ENCODE data around the gene ARFGEF3.
A peak's percentile ranks its signal among the peaks of the same experiment; 100 is the strongest.

Gene ARFGEF3

DNA sequence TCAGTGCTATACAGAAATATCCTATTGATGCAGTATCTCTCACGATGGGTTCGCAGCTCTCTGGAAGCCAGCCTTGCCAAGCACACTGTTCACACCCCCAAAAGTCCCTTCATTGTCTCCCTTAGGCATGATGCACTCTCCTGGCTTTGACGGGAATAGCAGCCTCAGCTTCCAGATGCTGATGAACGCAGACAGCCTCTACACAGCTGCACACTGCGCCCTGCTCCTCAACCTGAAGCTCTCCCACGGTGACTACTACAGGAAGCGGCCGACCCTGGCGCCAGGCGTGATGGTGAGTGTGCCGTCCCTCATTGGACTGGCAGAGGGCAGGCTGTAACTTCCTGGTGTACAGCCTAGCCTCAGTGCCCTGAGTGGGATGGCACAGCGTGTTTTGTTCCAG is 116.6 kb downstream of the ARFGEF3 start:
- no peak for DNase-seq (ENCODE audit: low read depth)

DNA sequence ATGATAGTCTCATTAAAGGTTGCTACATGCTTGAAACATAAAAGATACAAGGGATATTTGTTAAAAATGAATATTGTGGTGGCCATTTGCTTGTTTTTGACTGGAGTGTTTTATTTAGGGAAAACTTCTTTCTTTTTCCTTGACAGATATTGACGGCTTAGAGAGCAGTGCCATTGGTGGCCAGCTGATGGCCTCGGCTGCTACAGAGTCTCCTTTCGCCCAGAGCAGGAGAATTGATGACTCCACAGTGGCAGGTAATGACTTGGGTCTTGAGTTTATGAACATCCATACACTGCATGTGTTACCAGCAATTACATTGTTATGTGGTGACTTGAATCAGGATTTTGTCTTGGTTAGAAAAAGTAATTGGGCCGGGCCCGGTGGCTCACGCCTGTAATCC is 124.1 kb downstream of the ARFGEF3 start:
- DNase-seq (ENCODE audit: low read depth): no peak

DNA sequence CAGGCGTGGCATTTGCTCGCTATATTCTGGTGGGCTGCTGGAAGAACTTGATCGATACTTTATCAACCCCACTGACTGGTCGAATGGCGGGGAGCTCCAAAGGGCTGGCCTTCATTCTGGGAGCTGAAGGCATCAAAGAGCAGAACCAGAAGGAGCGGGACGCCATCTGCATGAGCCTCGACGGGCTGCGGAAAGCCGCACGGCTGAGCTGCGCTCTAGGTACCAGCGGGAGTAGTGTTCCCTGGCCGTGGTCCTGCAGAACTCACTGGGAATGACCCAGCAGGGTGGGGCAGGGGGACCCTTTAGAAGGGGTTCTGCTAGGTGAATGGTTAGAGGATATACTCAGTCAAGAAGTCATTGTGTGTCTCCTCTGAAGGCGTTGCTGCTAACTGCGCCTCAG is 125.0 kb downstream of the ARFGEF3 start:
- no peak for DNase-seq (ENCODE audit: low read depth)

DNA sequence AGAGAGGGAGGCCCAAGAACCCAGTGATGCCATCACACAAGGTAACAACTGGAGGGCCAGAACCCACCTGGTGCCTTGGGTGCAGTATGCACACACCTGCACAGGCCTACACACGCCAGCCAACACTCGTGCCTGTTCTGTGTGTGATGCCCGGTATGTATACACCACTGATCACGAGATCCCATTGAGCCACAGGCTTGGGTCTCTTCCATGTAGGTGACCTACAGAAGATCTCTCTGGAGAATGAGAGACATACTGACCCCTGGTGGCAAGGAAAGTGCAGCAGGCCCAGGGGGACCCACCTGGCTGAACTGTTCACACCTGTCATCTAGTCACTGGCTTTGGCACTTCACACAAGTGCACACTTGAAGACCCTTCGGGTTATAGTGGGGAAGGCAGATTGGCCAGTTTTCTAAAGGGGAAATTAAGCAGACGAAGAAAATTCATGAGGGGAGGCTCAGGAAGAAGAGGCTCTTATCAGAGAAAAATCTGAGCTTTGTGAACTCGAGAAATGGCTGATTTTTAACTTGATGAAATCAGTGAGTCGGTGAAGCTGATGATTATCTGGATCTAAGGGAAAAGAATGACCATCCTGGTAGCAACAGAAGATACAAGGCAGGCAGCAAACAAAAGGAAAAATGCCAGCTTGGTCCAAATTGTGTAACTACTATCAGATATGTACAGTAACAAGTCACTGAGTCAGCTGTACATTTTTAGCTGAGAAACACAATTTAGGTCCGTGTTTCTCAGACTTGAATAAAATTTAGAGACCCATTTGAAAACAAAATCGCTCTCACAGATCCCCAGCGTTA is 125.6 kb downstream of the ARFGEF3 start:
- DNase-seq (ENCODE audit: low read depth): no peak

DNA sequence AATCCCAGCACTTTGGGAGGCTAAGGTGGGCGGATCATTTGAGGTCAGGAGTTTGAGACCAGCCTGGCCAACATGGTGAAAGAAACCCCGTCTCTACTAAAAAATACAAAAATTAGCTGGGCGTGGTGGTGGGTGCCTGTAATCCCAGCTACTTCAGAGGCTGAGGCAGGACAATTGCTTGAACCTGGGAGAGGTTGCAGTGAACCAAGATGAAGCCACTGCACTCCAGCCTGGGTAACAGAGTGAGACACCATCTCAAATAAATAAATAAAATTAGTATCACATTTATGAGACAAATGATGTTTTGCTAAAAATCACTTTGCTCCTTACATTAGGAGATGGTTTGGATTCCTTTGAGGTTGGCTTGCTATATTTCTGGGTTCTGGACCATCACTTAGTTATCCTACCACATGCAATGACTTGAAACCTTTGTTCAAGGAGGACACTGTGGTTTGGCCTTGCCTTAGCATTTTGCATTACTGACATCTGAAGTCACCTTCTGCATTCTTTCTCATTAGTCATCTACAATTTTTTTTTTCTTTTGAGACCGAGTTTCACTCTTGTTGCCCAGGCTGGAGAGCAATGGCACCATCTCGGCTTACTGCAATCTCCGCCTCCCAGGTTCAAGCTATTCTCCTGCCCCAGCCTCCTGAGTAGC is 126.8 kb downstream of the ARFGEF3 start:
- DNase-seq (ENCODE audit: low read depth): peak; percentile 25

DNA sequence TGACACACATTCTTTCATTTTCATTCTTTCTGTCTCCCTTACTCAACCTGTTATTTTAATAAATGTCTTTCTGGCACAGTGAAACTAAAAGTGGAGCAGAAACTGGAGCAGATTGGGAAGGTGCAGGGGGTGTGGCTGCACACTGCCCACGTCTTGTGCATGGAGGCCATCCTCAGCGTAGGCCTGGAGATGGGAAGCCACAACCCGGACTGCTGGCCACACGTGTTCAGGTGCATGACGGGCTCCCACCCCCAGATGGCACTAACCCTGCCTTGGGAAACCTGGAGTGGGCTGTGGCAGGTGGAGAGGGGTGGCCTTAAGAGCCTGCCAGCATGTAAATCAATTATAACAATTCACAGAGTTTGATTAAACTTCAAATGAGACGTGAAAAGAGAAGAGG is 128.0 kb downstream of the ARFGEF3 start:
- no peak for DNase-seq (ENCODE audit: low read depth)

DNA sequence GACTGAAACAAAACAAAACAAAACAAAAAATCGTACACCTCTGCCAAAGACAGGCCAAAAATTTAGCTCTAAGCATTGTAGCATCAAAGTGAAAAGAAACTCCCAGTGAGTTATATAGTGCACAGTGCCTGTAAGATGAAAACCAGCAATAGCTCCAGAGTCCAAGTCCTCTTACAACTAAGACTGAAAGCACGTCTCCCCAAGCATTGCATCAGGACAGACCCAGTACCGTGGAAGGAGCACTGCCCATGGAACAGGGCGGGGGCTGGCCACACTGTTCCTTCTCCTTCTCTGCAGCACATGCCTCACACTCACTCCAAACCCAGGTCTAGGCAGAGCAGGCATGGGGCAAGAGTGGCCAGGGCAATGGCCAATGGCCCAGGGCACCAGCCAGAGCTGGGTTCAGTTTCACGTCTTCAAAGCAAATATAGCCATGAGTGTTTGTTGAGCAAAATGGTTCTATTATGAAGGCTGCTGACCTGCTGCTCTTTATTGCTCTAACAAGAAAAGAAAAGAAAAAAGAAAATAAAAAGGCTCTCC is 128.8 kb downstream of the ARFGEF3 start:
- no peak for DNase-seq (ENCODE audit: low read depth)

DNA sequence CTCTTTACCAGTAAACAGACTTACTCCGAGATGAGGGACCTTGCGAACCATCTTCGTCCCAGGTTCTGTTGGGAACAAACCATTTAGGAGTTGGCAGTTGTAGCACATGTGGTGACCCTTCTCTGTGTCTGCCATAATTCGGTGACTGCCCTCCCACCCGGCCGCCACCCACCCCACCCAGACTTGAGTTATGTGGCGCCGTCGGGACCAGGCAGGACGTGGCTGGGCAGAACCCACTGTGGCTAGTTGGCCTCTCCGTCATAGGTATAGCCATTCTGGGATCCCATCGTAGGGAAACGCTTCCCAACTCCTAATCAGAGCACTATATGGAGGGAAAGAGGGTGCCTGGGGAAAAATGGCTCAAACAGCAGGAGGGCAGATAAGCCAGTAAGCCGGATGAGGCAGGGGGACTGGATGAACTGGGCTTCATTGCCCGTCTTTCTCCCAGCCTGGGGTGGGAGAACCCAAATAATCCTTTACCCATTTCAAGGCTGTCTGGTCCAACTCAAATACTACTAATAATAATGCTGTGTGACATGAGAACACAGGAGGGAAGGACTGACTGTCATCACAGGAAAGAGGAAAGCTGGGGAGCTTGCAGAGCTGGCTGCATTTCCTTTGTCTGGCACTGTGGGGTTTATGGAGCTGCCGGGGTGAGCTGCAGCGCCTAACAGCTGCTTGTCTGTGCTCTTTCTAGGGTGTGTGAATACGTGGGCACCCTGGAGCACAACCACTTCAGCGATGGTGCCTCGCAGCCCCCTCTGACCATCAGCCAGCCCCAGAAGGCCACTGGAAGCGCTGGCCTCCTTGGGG is 129.5 kb downstream of the ARFGEF3 start:
- DNase-seq (ENCODE audit: low read depth): no peak

DNA sequence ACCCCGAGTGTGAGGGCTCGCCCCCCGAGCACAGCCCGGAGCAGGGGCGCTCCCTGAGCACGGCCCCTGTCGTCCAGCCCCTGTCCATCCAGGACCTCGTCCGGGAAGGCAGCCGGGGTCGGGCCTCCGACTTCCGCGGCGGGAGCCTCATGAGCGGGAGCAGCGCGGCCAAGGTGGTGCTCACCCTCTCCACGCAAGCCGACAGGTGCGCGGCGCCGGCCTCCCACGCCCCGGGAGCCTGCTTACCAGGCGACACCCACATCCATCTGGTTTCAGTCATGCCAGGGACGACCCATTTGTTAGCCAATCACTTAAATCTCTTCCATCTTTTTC is 130.1 kb downstream of the ARFGEF3 start:
- DNase-seq (ENCODE audit: low read depth): no peak

DNA sequence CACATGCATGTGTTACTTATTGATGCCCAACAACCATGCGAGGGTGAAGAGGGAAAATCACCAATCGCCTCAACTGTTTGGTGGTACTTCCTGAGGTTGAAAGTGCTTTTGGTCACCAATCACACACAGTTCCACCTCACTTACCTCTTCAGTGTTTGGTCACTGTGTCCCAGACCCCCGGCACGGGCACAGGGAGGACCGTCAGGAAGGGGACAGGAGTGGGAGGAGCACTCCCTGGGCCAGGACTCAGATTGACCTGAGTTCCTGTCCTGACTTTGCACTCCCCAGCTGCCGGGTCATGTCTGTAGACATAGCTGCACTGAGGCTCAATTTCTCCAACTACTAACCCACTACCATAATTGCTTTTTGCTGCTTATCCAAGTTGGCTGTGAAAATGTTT is 130.7 kb downstream of the ARFGEF3 start:
- DNase-seq (ENCODE audit: low read depth): no peak

DNA sequence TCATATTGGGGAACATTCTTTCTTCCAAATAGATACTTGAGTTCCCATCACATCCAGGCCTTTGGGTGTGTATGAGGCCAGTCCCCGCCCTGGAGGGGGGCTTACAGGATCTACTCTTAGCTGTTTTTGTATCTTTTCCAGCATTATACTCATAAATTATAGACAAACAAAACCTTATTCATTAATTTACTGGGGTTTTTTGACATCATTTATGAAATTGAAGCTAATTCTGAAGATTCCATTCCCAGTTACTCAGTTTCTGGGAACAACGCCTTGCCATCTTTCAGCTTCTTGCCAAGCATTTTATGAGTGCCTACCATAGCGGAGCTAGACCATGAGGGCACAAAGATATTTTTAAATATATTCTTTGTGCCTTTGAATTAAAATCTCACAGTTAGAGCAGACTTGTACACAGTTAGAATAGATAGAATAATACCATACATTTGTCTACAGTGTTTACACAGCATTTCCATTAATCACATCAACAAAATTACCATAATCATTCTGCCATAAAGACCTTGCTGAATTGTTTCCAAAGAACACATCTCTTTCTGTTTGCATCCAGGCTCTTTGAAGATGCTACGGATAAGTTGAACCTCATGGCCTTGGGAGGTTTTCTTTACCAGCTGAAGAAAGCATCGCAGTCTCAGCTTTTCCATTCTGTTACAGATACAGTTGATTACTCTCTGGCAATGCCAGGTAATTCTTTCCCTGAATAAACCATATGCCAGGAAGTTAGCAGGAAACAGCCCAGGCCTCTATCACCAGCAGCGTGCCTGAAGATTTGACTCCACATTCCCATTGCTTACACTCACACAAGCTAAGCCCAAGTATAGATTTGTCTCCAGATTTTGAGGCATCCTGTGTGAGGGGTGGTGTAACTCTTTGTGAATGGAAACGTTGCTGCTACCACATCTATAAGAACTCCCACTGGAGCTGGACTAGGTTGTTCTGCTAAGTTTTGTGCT is 132.0 kb downstream of the ARFGEF3 start:
- peak; percentile 27 for DNase-seq (ENCODE audit: low read depth)

DNA sequence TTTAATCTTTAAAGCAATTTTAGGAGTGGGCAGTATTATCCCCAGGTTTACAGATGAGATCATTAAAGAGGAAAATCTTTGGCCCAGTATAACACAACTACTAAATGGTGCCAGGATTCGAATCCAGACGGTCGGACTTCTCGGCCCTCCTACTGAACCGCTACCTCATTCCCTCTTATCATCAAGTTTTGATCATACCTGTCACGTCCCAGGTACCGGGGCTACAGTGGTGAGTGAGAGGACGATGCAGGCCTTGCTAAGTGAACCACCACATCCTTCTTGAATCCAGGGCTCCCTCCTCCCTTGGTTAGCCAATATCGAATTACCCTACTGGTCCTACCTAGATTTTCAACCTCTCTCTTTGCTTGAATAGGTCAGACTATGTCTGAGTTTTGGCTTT is 134.6 kb downstream of the ARFGEF3 start:
- no peak for DNase-seq (ENCODE audit: low read depth)

DNA sequence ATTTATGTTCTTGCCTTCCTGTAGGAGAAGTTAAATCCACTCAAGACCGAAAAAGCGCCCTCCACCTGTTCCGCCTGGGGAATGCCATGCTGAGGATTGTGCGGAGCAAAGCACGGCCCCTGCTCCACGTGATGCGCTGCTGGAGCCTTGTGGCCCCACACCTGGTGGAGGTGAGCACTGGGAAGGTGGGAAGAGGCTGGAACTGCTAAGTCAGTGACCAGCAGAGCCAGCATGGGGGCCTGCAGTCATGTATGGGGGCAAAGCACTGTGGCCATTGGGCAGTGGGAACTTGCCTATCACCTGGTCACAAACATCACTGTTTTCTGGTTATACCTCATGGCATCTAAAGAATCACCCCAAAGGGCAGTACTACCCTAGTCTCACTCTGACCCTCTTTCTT is 135.0 kb downstream of the ARFGEF3 start:
- no peak for DNase-seq (ENCODE audit: low read depth)

DNA sequence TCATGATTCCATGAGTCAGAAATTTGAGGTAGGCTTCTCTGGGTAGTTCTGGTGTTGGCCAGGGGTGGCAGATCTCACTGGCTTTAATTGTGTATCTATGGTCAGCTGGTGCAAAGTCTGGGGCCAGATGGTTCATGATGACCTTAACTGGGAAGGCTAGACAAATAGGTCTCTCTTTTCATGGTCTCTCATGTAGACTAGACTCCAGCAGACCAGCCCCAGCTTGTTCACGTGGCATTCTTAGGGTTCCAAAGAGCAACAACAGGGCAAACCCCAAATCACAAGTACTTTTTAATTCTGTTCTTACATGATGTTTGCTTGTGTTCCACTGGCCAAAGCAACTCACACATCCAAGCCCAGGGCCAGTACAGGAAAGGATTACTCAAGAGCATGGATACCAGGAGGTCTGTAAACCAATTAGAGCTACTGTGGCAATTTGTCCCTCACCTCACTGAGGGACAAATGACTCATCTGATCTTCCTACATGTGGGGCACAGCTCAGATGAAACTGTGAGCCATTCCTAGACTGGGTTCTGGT is 136.1 kb downstream of the ARFGEF3 start:
- DNase-seq (ENCODE audit: low read depth): no peak

DNA sequence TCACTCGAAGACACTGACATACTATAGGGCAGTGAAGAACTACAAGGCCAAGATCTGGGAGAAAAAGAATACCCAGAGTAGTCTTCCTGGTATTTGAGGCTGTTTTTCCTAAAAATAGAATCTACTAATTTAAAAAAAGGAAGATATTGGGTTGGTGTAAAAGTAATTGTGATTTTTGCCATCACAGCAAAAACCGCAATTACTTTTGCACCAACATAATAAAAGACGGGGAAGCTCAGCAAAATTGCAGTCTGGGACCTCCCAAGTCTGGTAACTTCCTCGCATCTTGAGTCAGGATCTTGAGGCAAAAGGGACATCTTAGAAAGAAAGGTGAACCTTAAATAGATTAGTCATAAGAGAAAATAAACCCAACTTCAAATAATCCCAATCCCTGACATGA is 138.7 kb downstream of the ARFGEF3 start:
- no peak for DNase-seq (ENCODE audit: low read depth)

DNA sequence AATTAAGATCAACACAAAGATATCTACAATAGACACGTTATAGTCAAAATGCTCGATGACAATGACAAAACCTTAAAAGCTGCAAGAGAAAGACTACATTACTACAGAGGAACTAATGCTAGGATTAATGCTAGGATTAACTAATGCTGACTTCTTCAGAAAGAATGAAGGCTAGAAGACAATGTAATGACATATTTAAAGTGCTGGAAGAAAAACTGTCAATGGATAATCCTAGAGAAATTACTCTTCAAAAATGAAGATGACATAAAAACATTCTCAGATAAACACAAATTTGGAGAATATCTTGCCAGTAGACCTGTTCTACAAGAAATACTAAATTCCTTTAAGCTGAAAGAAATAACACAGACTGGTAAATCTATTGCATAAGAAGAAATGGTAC is 140.8 kb downstream of the ARFGEF3 start:
- no peak for DNase-seq (ENCODE audit: low read depth)

DNA sequence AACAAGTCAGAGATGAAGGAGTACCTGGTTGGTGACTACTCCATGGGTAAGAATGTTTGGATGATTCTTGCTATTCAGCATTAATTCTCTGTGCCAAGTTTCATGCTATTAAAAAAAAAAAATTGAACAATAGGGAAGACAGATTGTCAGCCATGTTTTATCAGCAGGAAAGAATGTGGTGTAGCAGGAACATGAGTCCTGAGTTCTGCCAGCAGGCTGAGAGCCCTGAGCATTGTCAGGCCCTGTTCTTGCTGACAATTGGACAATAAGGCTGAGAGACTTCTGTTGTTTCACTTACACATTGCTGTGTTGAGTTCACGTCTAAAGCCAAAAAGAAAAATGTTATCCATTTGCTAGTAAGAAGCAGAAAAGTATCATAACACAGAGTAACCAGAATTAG is 145.6 kb downstream of the ARFGEF3 start:
- no peak for DNase-seq (ENCODE audit: low read depth)

DNA sequence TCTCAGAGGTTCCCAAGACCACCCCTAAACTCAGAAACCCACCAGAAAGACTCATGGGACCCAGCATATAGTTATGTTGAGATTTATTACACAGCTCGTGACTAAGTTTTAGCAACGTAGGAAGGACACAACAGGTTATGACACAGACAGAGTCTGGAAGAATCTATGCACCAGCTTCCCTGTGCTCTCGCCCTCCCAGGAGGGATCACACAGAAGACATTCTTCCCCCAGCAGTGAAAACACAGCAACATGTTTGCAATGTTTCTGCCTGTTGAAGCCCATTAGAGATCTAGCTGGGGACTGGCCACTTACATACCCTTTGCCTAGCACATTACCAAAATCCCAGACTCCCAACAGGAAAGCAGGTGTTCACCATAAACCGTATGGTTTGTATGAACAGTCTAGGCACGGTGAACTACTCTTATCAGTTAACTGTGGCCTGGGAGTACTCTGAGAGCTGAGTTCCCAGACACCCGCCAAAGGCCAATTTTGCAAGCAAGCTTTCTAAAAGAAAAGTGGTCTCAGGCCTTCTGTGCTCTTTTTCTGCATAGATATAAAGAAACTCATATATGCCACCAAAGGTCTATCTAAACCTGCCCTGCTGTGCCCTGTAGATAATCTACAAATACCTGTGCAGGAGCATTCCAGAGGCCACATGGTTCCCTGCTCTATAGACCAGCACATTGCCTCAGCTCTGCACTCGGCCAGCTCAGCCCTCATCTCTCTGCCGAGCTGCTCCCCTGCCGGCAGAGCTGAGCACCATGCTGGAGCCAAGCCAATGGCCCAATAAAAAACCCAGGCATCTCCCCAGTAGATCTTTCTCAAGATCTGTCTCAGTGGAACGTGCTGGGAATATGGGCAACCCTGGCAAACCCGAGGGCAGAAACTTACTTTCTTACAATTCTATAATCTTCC is 146.3 kb downstream of the ARFGEF3 start:
- DNase-seq (ENCODE audit: low read depth): peak; percentile 38

DNA sequence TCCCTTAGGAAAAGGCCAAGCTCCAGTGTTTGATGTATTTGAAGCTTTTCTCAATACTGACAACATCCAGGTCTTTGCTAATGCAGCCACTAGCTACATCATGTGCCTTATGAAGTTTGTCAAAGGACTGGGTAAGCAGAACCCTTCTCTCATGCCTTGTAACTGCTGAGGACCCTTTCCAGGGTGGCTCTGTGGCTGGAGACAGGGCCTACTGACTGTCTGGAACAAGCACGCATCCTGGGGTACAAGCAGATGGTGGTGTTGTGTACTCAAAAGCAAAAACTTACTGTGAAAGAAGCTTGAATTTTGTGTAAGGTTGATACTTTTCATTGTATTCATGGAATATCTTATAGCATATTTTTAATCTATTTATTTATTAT is 147.0 kb downstream of the ARFGEF3 start:
- no peak for DNase-seq (ENCODE audit: low read depth)

DNA sequence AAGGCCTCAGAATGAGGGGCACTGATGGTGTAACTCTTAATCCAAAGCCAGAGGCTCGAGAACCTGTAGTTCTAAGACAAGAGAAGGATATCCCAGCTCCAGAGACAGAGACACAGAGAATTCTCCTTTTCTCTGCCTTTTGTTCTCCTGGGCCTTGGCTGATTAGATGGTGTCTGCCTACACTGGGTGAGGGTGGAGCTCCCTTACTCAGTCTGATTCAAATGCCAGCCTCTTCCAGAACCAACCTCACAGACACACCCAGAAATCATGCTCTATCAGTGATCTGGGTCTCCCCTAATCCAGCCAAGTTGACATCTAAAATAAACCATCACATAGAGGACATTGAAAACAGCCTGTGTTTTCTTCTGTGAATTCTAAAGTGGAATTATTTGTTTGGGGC is 148.0 kb downstream of the ARFGEF3 start:
- no peak for DNase-seq (ENCODE audit: low read depth)

All from stromal cell of bone marrow (primary cell).